Posterior vena cava (tissue), 2 donors: ENCODE results near the gene STAP2. TPM values are rescaled to one million over a fixed set of nuclear protein-coding genes. Genes with fewer than 3 reads are reported as not detected.

Experiments used
- DNase-seq: peaks from one replicate; pipeline ENCODE4 v3.0.0-alpha.2; 2020; ENCODE audit warnings: low spot score
- intact Hi-C, 2 donors: fragments of 100-400 bp; cut with DNase I; formaldehyde crosslinking; loops; one replicate each; pipeline versions ENCODE4 v1.14.1 to v1.14.2; 2022 to 2023
- total RNA-seq, 2 donors: library from RNA; stranded (reverse); fragmentation: NEBNext Ultra II Directional; extraction: Animal tissue kit (Norgen Biotek cat#: 25700); gene quantifications; one replicate each; pipeline ENCODE4 v1.2.1, GENCODE V29; 2021
- donor health status: DM: yes; HTN: yes; CAD: no.
- donor health status: DM: yes; HTN: yes; CAD: no.

STAP2 gene
- total RNA-seq, 2 donors from 2014 or later: 2.1 to 2.7 TPM

DNA sequence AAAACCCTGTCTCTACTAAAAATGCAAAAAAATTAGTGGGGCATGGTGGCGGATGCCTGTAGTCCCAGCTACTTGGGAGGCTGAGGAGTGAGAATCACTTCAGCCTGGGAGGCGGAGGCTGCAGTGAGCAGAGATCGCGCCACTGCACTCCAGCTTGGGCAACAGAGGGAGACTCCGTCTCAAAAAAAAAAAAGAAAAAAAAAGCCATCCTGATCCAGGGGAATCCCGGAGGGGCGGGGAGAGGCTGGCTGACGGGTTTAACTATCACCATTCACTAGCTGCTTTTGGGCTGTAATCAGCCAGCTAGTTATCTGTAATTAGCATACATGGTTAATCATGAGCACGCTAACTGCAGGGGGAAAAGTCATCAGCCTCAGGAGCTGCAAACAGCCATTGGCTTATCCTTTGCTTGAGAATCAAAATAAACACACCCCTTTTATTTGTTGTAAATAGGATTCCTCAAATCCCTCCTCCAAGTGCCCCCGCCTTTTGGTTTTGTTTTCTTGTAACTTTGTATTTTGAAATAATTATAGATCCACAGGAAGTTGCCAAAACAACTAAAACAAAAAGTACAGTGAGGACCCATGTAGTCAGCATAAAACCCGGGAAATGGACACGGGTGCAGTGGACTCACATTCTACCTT lies 24.7 kb downstream of the STAP2 start:
- DNase-seq: no peak
- intact Hi-C loops: no loop called here

- DNase-seq: no peak
- intact Hi-C loops: no loop called here
Measured at GRCh38 chr19:4310247-4311121, 28.1 kb downstream of the STAP2 start.

DNA sequence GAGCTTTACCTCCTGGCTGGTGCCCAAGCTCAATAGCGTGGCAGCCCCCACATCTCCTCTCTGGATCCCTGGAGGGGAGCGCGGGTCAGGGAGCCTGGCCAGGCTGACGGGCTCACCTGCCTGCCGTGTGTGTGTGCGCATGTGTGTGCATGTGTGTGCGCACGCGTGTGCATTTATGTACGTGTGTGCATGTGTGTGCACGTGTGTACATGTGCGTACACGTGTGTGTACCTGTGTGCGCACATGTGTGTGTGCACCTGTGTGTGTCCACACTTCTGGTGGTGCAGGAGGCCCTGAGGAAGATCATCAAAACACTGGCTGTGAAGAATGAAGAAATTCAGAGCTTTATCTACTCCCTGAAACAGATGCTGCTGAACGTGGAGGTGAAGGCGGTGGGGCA lies 33.0 kb downstream of the STAP2 start:
- no peak for DNase-seq
- intact Hi-C loops: no loop called here

DNA sequence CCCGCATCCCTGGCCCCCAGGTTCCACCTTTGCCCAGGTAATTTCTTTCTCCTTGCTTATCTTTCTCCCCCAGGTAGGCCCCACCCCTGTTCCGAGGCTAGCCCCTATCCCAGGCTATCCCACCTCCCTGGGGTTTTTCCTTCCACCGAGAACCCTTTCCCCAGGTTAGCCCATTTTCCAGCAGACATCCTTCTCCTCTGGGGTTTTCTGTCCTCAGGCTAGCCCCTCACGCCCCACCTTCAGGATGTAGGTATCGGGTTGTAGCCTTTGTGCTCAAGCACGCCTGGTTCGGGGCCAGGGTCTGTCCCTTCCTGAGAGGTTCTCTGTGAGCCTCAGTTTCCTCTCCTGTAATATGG lies 33.4 kb downstream of the STAP2 start:
- DNase-seq: no peak
- intact Hi-C loops: no loop called here

DNA sequence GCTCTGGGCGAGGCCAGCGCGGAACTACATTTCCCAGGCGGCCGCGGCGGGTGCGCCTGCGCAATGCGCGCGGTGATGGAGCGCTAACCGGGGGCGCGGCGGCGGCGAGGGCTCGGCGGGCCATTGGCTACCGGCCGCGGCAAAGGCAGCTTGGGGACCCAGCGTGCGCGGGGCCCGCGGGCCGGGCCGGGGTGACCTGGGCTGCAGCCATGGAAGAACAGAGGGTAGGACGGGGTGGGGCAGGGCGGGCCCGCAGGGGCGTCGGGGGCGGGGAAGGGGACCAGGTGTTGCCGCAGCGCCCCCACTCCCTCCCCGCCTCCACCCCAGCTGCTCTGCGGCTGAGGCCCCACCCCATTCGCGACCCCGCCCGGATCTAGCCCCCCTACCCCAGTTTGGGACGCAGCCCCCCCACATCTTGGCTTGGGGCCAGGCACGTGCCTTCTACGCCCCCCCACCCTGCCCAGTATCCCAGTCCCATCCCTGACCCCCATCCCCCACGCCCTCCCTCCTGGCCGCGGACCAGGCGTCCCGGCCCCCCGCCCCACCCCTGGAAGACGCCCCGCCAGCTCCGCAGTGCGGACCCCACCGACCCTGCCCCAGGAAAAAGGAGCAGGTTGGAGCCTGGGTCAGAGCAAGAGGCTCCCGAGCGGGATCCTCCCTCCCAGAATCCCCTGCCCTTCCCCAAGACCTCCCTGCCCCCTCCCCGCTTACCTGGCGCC lies 33.9 kb downstream of the STAP2 start, which contains the start of gene FSD1:
FSD1 (plus strand) TSS at position 61 of the 719 bp plus-strand sequence; CDS start at position 210, 149 bp downstream.
- no peak for DNase-seq
- intact Hi-C loops: no loop called here

GRCh38 chr19:4303819-4304537 lies 34.6 kb downstream of the STAP2 start:
- intact Hi-C loops: no loop called here
- no peak for DNase-seq

DNA sequence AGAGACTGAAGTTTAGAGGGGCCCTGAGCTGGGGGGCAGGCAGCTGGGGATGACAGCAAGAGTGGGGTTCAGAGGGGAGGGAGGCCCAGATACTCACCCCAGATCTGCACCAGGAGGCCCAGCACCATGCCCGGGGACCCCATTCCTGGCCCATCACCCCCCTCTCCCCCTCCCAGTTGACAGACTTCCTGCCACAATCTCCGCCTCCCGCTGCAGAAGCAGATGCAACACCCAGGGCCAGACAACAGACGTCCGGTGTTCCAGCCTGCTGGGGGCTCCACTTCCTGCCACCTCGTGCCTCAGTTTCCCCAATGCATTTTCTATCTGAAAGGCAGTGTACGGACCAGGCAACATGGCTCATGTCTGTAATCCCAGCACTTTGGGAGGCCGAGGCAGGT lies 36.4 kb downstream of the STAP2 start, which contains the start of gene TMIGD2:
TMIGD2 (minus strand) TSS at position 147 of the 398 bp plus-strand sequence; CDS start at position 143, 4 bp downstream.
- intact Hi-C loops: no loop called here
- no peak for DNase-seq

- DNase-seq: no peak
- intact Hi-C loops: no loop called here
Measured at GRCh38 chr19:4301590-4302242, 36.9 kb downstream of the STAP2 start.

DNA sequence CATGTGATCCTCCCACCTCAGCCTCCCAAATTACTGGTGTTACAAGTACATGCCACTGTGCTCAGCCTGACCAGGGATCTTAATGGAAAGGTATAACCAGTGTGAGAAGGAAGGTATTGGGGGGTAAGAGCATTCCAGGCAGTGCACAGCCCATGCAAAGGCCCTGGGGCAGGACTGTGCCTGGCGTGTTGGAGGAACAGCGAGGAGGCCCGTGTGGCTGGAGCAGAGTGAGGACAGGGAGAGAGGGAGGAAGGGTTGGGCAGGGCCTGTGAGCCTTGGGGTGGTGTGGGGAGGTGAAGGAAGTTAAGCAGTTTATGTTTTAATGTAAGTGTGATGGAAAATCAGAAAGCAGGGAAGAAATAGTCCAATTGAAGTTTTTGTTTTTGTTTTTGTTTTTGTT lies 38.0 kb downstream of the STAP2 start:
- no peak for DNase-seq
- intact Hi-C loops: no loop called here

DNA sequence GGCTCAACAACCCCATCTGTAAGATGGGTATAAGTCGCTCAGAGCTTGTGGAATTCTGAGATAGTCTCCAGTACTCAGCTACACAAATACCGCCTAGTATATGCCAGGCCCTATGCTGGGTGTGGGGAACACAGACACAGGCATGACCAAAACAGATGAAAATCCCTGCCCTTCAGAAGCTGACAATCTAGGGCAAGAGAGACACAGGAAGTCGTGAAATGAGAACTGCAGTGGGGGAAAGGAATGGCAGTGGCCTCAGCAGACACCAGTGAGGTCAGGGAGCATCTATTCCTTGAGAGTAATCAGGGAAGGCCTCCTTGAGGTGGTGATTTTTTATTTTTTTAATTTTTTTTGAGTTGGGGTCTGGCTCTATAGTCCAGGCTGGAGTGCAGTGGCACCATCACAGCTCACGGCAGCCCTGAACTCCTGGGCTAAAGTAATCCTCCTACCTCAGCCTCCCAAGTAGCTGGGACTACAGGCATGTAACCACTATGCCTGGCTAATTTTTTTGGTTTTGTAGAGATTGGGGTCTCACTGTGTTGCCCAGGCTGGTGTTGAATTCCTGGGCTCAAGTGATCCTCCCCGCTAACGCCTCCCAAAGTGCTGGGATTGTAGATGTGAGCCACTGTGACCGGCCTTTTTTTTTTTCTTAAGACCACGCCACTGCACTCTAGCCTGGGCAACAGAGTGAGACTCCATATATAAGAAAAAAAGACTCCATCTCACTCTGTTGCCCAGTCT lies 39.6 kb downstream of the STAP2 start:
- intact Hi-C loops: no loop called here
- DNase-seq: no peak

DNA sequence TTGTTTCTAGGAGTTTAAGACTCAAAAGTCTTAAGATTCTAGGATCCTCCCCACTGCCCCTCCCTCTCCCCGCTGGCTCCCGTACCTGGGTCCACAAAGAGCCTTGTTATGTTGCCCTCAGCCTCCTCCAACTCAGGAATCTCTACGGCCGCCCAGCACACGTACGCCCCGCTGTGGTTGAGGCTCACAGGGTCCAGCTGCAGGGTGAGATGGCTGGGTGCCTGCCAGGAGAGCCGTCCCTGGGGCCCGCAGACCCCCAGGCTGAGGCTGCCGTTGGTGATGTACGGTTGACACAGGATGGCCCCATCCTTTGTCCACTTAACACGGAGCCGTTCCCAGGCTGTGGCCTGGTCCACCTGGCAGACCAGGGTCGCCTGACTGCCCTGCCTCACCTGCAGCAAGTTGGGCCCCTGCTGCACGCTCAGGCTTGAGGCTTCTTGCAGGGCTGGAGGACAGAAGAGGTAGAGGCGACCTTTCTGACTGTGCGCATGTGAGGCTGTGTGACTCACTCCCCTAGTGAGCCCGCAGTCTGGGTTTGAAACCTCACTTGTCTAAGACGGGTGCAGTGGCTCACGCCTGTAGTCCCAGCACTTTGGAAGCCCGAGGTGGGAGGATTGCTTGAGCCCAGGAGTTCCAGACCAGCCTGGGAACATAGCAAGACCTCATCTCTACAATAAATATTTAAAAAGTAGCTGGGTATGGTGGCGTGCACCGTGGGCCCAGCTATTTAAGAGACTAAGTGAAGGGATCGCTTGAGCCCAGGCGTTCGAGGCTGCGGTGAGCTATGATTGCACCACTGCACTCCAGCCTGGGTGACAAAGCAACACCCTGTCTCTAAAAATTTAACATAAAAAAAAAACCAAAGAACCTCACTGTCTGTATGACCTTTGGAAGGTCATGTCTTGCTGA lies 40.5 kb downstream of the STAP2 start:
- intact Hi-C loops: no loop called here
- DNase-seq: no peak

DNA sequence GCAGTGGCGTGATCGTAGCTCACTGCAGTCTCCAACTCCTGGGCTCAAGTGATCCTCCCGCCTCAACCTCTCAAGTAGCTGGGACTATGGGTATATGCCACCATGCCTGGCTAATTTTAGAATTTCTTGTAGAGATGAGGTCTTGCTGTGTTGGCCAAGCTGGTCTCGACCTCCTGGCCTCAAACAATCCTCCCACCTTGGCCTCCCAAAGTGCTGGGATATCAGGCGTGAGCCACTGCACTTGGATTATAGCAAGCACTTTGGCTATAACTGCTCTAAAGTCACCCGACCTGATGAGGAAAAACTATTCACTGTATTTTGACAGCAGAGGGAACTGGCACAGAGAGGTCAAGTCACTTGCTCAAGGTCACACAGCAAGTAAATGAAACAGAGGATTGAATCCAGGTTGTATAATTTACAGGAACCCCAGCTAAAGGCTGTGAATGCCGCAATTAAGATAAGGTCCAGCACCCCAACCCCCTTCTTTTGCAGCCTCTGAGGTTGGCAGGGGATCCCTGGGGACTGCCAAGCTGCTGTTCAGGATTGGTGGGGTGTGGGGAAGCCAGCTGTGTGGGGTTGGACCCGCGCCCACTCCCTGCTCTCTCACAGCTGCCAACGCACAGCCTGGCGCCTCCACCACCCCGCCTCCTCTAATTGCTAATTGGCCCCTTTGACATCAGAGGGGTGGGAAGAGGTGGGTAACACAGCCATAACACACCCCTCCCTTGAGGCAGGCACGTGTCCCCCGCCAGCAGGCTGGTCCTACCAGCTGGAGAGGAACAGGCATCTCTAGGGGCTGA lies 42.5 kb downstream of the STAP2 start:
- no peak for DNase-seq
- intact Hi-C loops: no loop called here

DNA sequence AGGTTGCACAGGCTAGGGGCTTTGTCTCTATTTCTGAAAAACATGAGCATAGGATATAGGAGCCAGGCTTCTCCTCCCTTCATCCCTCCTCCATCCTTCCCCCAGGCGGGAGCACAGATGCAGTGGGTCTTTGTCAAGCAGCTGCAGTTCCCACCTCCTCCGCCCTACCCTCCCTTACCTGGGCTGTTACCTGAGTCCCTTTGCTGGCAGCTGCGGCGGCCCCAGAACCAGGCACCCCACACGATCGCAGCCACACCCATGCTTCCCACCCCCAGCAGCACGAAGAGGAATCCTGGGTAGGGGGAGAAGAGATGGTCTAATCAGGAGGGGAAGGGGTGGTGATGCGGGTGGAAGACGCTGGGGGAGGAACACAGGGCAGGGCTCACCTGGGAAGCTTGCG lies 44.2 kb downstream of the STAP2 start:
- intact Hi-C loops: no loop called here
- no peak for DNase-seq

- intact Hi-C loops: no loop called here
- DNase-seq: no peak
Measured at GRCh38 chr19:4292515-4292914, 46.1 kb downstream of the STAP2 start.

GRCh38 chr19:4291184-4291732 lies 47.4 kb downstream of the STAP2 start:
- DNase-seq: no peak
- intact Hi-C loops: no loop called here

DNA sequence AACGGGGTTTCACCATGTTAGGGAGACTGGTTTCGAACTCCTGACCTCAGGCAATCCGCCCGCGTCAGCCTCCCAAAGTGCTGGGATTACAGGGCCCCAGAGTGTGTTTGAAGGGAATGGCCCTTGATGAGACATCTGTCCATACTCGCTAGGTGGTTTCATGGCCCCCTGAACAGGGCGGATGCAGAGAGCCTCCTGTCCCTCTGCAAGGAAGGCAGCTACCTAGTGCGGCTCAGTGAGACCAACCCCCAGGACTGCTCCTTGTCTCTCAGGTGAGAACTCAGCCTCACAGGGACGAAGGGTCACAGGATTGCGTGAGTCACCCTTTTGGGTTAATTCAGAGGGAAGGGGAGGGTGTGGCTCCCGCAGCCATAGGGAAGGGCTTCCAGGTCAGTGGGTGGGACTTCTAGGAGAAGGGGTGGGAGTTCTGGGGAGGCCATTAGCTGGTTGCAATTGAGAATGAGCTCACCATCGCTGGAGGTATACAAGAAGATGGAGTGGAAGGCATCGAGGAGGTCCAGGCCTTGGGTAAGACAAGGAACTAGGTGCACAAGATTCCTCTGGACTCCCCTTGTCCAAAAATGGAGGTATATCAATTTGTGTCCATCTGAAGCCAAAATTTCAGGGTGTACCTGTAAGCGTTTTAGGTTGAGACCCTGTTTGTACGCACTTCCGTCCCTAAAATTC lies 50.4 kb downstream of the STAP2 start:
- intact Hi-C loops: no loop called here
- DNase-seq: no peak
